GM19395 (cell line): ENCODE measurements around the gene SLC35G6.
A peak's percentile ranks its signal among the peaks of the same experiment; 100 is the strongest.
"Not testable (repeated sequence)": the region's sequence is repeated elsewhere in the genome, so short reads cannot be mapped to it uniquely, and the experiment has no call there.

Source experiments
- ATAC-seq: cut with Tn5 transposase; IDR thresholded peaks from one replicate; pipeline ENCODE4 v1.9.1; 2021; ENCODE audit warnings: mild to moderate bottlenecking, moderate library complexity; ENCODE audit not compliant: unreplicated experiment

The SLC35G6 gene

DNA sequence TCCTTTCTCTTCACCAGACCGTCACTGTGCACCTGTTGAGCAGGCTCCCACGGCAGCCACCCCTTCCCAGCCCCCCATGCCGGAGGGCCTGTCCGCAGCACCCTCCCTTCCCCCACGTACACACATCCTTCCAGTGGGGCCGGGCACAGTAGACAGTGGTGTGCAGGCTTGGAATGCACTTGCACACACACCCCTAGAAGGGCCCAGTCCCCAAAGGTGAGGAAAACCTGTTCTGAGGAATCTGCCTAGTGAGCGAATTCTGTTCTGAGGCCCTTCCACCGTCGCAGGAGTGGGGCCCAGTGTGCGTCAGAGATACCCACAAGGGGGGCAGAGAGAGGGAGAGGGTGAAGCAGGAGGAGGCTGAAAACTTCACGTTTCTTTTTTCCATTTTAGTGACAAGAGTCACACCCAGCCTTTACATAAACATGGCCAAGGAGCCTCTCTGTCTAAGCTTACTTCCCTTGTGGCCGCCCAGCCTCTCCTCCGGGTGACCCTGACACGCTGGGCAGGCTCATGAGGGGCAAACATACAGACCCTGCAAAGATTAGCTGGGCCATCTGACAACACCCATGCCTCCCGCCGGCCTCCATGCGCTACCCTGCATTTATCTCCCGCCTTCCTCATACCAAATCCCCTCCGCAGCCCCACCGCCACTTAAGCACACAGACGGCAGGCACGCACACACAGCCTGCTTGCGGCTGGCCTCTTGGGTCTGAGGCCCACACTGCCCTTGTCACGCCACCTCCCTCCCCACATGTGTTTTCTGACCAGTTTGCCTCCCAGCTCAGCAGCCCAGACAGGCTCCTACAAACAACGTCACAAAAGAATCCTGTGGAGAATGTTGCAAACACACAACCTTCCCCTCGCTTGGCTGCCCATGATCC, 3.6 kb upstream of the SLC35G6 start:
- ATAC-seq = no peak

DNA sequence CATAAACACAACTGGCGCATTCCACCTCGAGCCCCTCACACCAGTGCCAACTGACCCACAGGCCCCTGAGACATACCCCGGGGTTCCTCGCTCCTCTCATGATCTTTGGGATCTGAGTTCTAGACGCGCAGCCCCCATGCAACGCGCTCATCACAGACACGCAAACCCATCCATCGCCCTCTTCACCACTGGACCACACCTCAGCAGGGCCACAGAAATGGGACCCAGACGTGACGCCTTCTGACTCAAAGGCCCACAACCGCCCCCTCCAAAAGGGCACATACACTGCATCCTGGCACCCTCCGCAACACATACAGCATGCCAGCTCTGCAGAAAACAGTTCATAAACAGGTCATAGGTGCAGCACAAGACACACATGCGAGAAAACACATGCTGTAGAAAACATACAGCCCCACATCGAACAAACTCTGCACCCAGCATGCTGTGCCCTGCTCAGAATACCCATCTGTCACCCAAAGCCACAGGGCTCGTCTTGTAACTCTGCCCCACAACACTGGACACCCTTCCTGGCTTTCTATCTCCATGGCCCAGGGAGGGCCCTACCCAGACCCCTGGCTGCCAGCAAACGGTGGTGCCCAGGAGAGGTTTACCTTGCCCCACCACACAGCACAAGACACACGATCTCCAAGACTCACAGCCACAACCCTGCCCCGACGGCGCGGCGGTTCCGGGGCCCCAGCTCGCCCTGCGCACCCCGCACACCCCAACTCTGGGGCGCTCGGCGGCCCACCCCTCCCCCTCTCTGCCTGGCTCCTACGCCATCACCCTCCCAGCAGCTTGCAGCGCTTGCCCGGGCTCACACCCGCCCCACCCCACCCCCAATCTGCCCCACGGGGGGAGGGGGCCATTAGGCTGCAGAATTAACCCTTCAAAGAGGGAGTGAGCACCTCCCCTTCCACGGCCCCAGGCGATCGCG, 2.7 kb upstream of the SLC35G6 start:
- no peak for ATAC-seq

DNA sequence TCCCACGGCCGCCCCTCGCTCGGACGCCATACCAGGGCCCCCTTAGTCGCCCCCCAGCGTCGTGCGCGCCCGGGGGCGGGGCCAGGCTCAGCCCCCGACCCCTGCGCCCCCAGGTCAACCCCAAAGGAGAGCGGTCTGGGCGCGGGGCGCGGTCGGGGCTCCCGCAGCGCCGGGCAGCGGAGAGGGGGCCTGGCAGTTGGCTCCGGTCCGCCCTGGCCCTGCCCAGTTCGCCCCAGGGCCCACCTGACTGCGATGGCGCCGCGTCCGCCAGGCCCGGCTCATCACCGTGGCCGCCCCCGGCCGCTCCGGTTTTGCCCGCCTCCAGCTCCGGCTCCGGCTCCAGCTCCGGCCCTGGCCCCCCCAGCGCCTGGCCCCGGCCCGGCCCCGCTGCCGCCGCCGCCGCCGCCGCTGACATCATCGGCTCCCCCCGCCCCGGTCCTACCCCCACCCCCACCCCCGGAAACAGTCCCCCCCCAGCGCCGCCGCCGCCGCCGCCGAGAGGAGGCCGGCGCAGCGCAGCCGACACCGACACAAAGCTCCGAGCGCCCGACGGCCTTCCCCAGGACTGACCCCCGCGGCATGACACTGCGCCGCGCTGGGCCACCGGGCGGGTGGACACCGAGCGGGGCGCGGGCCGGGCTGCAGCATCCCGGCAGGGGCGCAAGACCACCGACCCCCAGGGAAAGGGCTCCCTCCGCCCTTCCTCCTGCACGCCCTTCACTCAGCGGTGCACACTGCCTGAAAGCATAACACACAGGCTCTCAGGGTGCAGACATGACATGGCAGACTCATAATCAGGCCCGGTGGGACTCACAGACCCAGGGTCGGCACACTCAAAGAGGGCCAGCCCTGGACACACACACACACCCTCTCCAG, 1.8 kb upstream of the SLC35G6 start, which contains the start of gene ZBTB4:
TSS of gene ZBTB4 (minus strand) at position 419 of the 876 bp plus-strand sequence. CDS start 12,830 bp downstream, outside the sequence.
- no peak for ATAC-seq

DNA sequence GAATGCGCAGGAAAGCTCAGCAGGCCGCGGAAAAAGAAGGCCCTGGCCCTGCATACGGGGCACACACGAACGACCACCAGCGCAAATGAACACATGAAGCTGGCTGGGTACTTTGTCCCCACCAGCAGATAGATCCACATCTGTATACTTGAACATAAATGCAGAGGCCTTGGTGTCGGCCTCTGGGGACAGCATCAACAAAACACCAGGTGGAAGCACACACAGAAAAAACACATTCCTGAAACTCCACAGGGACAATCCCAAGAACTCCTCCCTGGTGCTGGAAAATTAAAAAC, 1.2 kb upstream of the SLC35G6 start:
- no peak for ATAC-seq

DNA sequence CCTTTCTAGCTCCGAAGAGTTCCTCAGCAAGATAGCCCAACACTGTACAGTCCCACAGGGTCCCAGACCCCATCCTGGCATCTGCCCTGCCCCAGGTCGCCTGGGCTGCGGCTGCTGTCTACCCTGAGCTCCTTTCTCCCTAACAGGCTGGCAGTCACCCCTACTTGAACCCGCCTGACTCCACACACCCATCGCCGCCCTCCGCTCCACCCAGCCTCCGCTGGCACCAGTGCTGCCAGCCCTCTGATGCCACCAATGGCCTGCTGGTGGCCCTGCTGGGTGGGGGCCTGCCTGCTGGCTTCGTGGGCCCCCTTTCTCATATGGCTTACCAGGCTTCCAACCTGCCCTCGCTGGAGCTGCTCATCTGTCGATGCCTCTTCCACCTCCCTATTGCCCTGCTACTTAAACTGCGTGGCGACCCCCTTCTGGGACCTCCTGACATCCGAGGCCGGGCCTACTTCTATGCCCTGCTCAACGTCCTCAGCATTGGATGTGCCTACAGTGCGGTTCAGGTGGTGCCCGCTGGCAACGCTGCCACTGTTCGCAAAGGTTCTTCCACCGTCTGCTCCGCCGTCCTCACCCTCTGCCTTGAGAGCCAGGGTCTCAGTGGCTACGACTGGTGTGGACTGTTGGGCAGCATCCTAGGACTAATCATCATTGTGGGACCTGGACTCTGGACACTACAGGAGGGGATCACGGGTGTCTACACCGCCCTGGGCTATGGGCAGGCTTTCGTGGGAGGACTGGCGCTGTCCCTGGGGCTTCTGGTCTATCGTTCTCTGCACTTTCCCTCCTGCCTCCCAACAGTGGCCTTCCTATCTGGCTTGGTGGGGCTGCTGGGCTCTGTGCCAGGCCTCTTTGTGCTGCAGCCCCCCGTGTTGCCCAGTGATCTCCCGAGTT, 846 bp downstream of the SLC35G6 start:
- not testable (repeated sequence) for ATAC-seq

DNA sequence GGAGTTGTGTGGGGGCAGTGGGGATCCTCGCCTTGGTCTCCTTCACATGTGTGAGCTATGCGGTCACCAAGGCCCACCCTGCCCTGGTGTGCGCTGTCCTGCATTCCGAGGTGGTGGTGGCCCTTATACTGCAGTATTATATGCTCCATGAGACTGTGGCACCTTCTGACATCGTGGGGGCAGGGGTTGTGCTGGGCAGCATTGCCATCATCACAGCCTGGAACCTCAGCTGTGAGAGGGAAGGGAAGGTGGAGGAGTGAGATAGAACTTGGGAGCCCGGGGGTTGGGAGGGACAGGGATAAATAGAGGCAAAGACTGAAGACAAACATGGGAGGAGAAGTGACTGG, 1.5 kb downstream of the SLC35G6 start:
- not testable (repeated sequence) for ATAC-seq

DNA sequence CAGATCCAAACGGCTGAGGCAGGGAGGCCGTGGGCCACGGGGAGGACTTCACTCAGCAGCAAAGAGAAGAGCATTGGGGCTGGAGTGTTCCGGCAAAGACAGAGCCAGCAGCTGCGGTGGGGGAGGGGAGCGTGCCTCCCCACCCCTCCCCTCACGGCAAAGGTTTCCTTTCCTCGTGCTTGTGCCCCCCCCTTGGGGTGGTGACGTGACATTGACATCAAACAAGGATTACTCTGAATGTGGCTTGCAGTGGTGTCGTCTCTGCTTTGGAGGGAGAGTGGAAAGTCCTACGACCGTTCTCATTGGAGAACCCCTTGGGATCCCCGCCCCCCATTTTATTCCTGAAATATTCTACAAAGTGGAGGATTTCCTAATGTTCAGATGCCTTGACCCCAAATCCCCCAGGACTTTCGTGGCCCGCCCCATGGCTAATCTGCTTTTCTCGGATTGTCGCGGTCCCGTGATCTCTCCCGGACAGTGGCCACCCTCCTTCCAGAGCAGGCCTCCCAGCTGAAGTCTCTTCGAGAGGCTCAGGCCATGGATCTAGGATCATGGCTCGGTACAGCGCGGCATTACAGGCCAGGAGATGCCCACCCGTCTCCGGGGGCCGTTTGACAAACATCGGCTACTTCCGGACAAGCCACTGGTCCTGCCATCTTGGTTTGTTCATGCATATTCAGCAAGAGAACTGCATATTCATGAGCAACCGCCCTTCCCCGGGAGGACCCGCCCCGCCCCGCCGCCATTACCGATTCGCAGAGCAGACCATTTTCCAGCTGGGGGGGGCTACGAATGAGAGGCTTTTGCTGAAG, 2.2 kb downstream of the SLC35G6 start:
- peak; percentile 45 for ATAC-seq

DNA sequence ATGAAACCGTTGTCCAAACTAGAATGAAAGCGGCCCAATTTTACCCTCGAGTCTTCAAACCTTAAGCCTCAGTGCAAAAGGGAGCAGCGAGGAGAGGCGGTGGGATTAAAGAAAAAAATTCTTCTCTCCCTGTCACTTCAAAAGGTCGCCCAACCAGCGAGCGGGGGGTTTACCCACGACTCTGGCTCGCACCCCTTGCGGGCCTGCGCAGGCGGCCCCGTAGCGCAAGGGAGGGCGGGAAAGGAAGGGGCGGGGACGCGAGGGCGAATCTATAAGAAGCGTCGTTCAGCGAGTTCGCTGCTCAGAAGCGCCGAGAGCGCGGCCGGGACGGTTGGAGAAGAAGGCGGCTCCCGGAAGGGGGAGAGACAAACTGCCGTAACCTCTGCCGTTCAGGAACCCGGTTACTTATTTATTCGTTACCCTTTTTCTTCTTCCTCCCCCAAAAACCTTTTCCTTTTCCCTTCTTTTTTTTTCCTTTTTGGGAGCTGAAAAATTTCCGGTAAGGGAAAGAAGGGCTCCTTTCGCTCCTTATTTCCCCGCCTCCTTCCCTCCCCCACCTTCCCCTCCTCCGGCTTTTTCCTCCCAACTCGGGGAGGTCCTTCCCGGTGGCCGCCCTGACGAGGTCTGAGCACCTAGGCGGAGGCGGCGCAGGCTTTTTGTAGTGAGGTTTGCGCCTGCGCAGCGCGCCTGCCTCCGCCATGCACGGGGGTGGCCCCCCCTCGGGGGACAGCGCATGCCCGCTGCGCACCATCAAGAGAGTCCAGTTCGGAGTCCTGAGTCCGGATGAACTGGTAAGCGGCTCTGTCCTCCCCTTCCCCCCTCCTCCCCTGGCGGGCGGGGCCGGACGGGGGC, 3.0 kb downstream of the SLC35G6 start, which contains the start of gene POLR2A:
TSS of gene POLR2A (plus strand) at position 300 of the 852 bp plus-strand sequence.
- ATAC-seq = peak; percentile 56

DNA sequence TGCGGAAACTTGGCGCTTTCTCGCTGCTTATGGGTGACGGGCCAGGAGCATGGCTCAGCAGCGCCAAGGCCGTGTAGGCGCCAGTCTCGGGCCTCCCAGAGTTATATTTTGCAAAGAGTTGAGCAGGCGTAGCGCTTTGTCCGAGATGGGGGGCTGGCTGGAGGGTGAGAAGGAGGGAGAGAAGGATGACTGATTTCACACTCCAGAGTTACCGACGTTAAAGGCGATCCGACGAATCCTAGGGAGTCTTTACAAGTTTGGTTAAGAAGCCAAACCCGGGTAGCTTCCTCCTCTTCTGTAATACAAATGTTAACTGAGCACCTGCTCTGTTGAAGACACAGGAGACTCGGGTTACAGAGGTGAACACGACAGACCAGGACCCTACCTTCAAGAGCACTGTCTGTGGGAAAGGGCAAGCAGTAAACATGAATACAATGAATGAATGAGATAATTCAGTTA, 3.7 kb downstream of the SLC35G6 start:
- peak; percentile 10 for ATAC-seq

DNA sequence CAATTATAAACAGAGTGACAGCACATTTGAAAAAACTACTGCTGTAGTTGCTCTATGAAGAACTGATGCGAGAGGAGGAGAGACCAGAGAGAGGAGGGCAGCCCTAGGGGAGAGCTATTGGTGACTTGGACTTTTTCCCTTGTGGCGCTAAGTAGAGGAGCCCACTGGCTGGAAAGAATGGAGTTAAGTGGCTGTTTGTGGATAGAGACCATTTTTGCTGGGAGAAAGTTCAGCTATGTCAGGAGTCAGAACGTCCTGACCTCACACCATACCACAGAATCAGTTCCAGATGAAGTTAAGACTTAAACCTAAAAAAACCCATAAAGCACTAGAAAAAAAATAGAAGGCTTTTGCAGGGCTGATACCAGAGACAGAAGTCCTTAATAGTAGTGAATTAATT, 4.9 kb downstream of the SLC35G6 start:
- ATAC-seq = no peak

DNA sequence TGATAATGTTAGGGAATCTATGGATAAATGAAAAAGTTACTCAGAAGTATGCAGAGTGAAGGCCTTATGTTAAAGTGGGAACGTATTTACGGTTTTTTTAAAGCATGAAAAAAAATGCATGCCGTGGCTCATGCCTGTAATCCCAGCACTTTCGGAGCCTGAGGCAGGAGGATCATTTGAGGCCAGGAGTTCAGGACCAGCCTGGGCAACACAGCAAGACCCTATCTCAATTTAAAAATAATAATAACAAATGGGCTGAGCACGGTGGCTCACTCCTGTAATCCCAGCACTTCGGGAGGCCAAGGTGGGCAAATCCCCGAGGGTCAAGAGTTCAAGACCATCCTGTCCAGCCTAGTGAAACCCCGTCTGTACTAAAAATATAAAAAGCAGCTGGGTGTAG, 8.9 kb downstream of the SLC35G6 start:
- no peak for ATAC-seq

DNA sequence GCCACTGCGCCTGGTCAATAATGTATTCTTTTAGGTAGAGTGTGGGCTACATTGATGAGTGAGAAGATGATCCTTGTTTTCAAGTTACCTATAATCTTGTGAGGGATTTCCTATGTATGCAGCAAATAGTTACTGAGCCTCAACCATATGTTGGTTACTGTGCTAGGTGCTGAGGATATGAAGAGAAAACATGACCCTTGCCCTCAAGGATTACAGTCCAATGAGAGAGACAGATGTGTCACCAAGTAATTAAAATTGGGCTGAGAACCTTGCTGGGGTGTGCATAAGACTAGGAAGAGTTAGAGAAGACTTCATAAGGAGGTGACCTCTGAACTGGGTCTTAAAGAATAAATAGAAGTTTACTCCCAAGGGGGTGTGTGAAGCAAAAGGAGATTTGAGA, 10.3 kb downstream of the SLC35G6 start:
- ATAC-seq = no peak

DNA sequence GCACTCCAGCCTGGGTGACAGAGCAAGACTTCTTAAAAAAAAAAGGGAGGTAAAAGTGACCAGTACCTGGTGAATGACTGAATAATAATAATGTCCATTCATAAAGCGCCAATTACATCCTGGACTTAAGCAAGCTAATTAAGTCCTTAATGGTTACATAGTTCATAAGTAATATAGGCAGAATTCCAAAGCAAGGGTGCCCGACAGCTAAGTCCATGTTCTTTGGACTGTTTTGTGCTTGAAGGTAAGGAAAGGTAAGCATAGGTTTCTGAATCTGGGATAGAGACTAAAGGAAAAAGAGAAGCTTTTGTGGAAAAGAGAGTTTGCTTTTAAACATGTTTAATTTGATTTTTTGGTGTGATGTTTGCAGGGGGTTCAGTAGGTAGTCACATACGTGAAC, 12.7 kb downstream of the SLC35G6 start:
- ATAC-seq = no peak

DNA sequence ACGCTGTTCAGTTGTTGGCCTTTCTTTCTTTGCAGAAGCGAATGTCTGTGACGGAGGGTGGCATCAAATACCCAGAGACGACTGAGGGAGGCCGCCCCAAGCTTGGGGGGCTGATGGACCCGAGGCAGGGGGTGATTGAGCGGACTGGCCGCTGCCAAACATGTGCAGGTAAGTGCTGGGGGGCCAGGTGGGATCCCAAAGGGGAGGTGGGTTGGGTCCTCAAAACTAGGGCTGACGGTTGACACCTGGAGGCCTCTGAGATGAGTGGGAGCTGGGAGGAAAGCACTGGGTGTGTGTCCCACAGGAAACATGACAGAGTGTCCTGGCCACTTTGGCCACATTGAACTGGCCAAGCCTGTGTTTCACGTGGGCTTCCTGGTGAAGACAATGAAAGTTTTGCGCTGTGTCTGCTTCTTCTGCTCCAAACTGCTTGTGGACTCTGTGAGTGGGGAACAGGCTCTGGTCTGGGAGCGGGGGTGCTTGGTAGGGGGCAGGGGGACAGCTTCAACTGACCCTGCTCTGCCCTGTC, 14.7 kb downstream of the SLC35G6 start:
- no peak for ATAC-seq

DNA sequence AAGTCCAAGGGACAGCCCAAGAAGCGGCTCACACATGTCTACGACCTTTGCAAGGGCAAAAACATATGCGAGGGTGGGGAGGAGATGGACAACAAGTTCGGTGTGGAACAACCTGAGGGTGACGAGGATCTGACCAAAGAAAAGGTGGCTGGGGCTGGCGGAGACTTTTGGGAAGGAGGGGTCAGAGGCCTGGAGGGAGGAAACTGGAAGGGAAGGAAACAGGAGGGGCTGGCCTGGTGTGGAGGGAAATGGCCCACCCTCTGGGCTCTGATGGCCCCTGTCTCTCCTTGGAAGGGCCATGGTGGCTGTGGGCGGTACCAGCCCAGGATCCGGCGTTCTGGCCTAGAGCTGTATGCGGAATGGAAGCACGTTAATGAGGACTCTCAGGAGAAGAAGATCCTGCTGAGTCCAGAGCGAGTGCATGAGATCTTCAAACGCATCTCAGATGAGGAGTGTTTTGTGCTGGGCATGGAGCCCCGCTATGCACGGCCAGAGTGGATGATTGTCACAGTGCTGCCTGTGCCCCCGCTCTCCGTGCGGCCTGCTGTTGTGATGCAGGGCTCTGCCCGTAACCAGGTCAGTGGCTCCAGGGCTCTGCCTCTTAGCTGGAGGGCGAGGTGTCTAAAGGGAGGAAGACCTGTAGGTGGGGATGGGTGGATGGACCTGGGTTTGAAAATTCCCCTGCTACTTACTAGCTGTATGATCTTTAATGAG, 15.4 kb downstream of the SLC35G6 start:
- ATAC-seq = no peak

DNA sequence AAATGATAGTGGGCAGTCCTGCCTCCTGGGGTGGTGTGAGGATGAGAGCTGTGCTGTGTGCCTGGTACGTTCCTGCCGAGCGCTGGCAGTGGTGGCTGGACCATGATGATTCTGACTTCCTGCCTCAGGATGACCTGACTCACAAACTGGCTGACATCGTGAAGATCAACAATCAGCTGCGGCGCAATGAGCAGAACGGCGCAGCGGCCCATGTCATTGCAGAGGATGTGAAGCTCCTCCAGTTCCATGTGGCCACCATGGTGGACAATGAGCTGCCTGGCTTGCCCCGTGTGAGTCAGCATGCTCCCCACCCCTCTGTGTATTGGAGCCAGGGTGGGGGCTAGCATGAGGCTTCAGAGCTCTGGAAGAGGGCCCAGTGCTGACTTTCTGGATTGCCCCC, 16.0 kb downstream of the SLC35G6 start:
- ATAC-seq = no peak

DNA sequence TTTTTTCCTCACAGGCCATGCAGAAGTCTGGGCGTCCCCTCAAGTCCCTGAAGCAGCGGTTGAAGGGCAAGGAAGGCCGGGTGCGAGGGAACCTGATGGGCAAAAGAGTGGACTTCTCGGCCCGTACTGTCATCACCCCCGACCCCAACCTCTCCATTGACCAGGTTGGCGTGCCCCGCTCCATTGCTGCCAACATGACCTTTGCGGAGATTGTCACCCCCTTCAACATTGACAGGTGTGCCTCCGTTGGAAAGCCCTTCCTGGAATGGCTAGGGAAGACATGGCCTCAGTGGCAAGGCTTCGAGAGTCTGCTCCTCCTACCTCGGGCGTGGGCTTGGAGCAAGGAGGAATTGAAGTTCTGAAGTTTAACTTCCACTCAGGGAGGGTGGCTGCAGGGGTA, 16.4 kb downstream of the SLC35G6 start:
- no peak for ATAC-seq
